ENCODE results near the gene HS3ST3A1.

- TF ChIP-seq FOXA1 (IDR thresholded peaks at IDR 0.05) (no peak), CTCF (IDR thresholded peaks at IDR 0.05; ENCODE audit: low read depth, low read length, missing input control) (no peak), SP1 (IDR thresholded peaks at IDR 0.05) (no peak), JUND (IDR thresholded peaks at IDR 0.05) (no peak), GABPA (IDR thresholded peaks at IDR 0.05 in 1 of 2, conservative IDR thresholded peaks at IDR 0.05 in 1 of 2) (no peak), FOXA2 (IDR thresholded peaks at IDR 0.05) (no peak), MAX (IDR thresholded peaks at IDR 0.05) (no peak), EGR1 (IDR thresholded peaks at IDR 0.05; ENCODE audit: low read depth in 2 of 2) (no peak), YY1 (IDR thresholded peaks at IDR 0.05) (no peak), RAD21 (IDR thresholded peaks at IDR 0.05) (no peak), ATF3 (IDR thresholded peaks at IDR 0.05) (no peak), REST (IDR thresholded peaks at IDR 0.05) (no peak), ZBTB33 (IDR thresholded peaks at IDR 0.05) (no peak)
Observed at GRCh38 chr17:13492737-13493122, 109.0 kb downstream of the HS3ST3A1 start.
